ENCODE results near the gene FAM78B.
A peak's percentile ranks its signal among the peaks of the same experiment; 100 is the strongest.

The FAM78B gene

GRCh38 chr1:166063701-166064100 lies 103.1 kb downstream of the FAM78B start:
- DNase-seq = no peak

DNA sequence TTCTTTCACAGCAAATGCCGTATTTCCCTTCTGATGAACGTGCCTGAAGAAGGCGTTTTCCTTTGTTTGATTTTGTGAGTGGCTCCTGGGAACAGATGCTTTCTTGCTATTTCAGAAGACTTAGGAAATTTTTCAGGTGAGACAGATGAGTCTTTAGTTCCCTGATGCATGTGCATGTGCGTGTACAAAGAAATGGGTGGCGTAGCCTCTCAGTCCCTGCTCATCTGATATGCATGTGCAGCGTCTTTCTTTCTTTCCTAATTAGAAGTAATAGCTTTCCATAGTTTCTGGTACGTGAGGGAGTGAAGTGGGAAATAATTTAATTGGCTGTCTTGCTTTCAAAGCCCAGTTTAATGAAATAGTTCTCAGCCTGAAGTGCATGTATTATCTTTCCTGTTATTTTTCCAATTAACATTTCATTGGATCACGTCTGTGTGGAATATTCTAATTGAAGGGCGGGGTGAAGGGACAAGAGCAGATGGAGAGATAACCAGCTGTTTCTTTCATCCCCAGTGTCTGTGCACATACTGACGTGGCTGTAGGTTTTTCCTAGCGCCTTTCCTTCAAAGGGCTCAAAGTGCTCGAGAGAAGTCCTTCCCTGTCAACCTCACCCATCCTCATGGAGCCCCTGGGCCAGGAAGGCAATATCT lies 104.3 kb downstream of the FAM78B start:
- peak; percentile 14 for DNase-seq

DNA sequence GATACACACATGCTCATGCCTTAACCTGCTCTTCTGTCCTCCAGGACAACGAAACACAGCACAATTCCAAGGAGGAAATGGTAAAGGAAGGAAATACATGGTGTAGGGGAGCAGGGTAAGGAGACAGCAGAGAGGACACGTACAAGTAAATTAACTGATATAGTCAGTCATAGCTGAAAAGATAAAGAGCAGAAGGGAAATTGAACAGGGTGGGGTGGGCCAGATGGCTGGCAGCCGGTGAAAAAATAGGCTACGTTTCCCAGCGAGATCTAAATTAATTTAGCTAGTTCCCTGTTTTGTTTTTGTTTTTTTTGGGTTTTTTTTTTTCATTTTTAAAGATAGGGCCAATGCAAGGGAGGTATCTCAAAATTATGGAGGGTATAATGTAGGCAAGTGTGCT lies 109.2 kb downstream of the FAM78B start:
- no peak for DNase-seq

DNA sequence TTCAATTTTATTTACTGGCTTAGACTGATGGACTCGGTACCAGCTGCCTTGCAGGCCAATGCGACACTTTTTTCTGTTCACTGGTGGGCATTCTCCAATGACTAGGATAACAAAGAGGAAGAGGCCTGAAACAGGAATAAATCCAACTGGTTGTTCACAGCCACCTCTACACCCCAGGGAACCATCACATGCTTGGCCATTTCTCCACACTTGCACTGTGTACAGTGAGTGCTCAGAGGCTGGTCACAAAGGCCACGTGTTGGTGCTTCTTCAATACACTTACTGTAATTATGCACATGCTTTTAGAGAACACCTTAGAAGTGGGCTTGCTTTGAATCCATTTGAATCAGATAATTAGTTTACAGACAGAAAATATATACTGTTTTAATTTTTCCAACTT lies 113.4 kb downstream of the FAM78B start:
- DNase-seq = no peak

- peak; percentile 59 for DNase-seq
These were observed 126.4 kb downstream of the FAM78B start for GRCh38 chr1:166040202-166040997.

DNA sequence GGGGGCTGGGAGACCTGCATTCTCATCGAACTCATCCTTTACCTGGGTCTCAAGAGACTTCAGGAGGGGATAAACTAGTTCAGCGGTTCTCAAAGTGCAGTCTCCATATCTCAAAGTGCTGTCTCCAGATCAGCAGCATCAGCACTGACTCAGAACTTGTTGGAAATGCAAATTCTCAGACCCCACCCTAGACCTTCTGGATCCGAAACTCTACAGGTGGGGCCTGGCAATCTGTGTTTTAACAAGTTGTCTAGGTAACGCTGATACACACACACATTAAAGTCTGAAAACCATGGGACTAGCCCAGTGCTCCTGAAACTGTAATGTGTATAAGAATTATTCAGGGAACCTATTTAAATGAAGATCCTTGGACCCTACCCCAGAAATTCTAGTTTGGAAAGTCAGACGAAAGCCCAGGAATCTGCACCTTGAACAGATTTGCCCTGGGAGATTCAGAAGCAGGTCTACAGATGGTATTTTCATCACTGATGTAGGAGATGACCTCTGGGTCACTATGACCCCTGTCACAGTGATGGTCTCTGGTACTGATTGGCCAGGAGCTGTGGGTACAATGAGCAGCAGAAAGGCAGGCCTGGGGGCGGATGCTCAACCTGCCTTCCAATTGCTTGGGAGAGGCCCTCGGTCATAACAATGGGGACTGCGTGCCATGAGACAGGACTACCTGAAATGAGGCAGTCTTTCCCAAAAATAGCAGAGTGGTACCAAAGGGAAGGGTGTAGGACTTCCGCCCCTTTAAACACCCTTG lies 127.2 kb downstream of the FAM78B start:
- DNase-seq = peak; percentile 34

- DNase-seq = no peak
These were observed 130.7 kb downstream of the FAM78B start for GRCh38 chr1:166036092-166036491.

- peak; percentile 45 for DNase-seq
These were observed 134.0 kb downstream of the FAM78B start for GRCh38 chr1:166032572-166033371.

DNA sequence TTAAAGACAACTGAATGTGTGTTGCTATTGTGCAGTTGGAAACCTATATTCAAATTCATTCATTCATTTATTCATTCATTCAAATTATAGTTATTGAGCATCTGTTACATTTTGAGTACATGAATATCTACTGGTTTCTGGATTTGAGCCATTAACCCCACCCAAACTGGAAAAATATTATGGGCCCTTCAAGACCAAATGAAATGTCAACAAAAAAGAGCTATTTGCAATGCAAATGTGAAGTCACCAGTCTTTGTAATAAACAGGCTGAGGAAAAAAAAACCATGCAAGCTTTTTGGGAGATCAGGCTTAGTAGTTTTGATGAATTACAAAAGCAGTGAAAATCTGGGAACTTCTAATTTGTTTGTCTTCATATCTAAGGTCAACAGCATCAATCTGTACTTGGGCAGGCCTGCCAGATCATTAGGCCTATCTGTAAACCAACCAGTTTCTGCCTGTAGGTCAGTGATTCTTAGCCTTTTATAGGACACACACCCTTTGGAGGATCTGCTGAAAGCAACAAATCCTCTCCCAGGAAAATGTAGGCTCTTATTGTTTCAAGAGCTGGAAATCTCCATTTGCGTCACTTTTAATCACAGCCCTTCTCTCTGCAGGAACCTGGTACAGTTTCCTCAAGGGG lies 134.7 kb downstream of the FAM78B start:
- DNase-seq = no peak

- no peak for DNase-seq
These were observed 137.4 kb downstream of the FAM78B start for GRCh38 chr1:166029196-166029945.

DNA sequence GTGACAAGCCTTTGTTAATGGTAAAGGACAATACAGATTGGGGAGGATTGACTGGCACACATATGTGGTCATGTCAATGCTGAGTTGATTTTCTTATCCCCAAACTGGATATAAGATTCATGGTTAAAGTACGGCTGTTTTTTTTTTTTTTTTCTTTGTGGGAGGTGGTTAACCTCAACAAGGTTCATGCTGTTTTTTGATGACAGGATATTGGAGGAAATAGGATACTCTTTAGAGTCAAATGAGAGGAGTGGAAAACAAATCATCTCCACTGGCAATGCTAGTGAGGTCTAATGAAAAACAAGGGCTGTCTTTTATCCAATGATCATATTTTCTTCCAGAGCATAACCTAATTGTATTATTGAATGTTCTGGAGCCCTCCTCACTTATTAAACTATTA lies 140.2 kb downstream of the FAM78B start:
- DNase-seq = no peak

DNA sequence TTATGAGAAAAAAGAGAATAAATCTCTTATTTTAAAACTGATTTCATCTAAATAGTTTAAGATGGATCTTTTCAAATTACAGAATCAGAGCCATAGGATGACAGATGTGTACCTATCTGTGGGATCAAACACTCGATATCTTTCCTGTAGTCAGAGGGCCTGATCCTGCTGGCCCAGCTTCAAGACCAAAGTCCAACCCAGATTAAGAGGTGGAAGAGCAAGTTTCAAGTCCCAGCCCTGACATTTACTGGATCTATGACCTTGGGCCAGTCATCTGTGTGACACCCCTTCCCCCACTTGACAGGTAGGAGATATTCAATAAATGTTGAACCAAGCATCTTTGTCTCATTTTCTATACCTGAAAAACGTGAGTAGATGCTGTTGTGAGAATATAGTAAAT lies 140.7 kb downstream of the FAM78B start:
- no peak for DNase-seq

DNA sequence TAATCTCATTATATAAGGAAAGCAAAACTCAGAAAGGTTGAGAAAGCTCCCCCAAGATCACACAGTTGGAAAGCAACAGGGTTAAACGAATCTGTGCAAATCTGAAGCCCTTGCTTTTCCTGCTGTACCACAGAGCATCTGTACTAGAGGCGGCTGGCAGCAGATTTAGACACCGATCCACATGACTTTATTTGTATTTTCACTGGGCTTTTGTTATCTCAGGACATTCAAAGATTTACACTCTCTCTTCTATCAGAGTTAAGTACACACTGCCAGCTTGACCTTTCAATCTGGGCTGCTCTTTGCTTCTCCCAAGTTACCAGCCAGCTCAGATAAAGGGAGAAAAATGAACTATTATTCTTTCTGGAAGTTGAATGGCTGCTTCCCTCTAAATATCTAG lies 146.6 kb downstream of the FAM78B start:
- DNase-seq = no peak

Measured in eye (tissue), 1 donor.